Measurements from ENCODE around the gene TF. TPM values are rescaled to one million over a fixed set of nuclear protein-coding genes. Genes with fewer than 3 reads are reported as not detected.

The TF gene
- total RNA-seq, 1 donor from 2014 or later: 5.8 TPM

- intact Hi-C loops (cut with DNase I): no loop called here
- DNase-seq (ENCODE audit: low spot score): no peak
Measured at GRCh38 chr3:133745108-133745507, 1.1 kb upstream of the TF start.

DNA sequence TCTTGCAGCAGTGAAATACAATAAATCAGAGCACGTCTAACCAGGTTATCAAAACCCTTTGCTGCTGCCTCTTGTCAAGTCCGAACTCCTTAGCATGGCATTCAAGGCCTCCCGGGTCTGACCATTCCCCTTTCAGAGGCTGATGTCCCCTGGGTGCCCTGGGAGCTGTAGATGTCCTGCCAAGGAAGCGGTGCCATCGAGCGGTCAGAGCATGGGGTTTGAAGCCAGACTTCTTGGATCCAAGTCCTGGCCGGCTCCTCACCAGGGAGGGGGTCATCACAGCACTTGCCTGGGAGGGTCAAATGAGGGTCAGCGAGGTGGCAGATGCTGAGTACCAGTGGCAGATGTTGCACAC, 496 bp downstream of the TF start:
- DNase-seq (ENCODE audit: low spot score): no peak
- intact Hi-C loops (cut with DNase I): no loop called here

GRCh38 chr3:133747373-133747772, 1.2 kb downstream of the TF start:
- intact Hi-C loops (cut with DNase I): no loop called here

GRCh38 chr3:133747907-133748639, 1.9 kb downstream of the TF start:
- DNase-seq (ENCODE audit: low spot score): no peak
- intact Hi-C loops (cut with DNase I): no loop called here

More at GRCh38 chr3:133747373-133747772, 1.2 kb downstream of the TF start:
- DNase-seq (ENCODE audit: low spot score): no peak

DNA sequence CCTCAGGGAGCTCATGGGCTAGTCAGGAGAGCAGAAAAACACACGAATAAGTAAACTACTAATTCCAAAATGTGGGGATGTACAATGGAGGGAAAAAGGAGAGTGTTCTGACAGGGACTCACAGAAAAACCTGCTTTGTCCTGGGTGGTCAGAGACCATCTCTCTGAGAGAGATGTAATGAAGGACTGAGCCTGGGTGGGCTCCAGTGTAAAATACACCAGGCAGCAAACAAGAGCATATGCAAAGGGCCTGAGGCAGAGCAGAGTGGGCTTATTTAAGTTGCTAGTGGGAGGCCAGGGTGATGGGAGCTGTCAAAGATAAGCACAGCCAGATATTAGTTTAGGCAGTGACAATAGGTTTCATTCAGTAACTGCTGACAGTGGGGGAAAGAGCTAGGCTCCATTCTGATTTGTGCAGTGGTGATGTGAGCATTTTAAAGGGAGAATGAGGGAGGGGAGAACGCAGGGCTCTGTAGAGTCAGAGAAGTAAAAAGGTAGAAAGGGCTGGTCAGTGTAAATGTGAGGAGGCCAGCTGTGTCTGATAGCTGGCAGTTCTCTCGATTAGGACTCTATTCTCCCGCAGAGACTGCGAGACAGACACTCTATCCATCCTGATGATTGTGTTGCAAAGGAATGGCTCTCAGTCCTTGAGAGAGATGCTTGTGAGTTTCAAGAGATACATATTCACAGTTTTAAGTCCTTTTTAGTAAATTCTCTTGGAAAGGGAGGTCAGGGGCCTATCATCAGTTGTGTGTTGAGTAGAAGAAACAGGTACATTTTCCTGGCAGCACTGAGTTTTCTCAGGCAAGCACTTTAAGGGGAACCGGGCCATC, 3.5 kb downstream of the TF start:
- no peak for DNase-seq (ENCODE audit: low spot score)
- intact Hi-C loops (cut with DNase I): no loop called here

DNA sequence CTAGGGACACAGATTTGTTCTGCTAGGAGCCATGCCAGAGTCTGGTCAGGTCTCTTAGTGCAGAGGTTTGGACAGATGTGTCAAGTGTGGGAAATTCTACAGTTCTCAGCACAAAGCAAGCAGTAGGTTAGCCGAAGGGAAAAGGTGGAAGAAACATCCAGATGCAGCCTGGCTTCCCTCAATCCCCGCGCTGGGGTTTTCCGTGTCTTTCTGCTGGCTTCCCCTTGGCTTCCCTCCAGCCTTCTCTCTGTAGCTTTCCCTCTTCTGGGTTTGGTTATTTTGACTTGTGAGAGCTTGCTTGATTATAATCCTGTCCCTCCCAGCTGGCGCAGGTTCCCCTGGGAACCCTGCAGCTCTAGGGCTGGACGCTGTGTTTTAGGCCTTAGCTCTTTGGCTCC, 4.1 kb downstream of the TF start:
- DNase-seq (ENCODE audit: low spot score): no peak
- intact Hi-C loops (cut with DNase I): no loop called here

- intact Hi-C loops (cut with DNase I): no loop called here
- DNase-seq (ENCODE audit: low spot score): no peak
Measured at GRCh38 chr3:133753107-133753778, 7.0 kb downstream of the TF start.

DNA sequence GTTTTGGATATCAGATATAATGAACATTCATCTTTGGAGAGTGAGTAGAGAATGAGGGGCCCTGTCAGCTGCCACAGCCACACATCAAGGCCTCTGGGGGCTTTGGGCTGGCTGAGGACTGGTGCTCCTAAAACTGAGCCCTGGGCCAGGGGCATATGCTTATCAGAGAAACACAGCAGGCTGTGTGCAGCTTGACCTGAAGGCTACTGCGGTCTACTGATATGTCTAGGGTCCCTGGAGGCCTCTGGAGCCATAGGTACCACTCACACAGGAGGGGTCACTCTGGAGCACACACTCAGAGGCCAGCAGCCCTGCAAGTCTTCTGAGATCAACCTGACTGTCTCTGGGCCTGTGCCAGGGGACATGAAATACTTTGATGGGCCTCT, 7.6 kb downstream of the TF start:
- DNase-seq (ENCODE audit: low spot score): no peak
- intact Hi-C loops (cut with DNase I): no loop called here

GRCh38 chr3:133754455-133754854, 8.3 kb downstream of the TF start:
- DNase-seq (ENCODE audit: low spot score): no peak
- intact Hi-C loops (cut with DNase I): no loop called here

DNA sequence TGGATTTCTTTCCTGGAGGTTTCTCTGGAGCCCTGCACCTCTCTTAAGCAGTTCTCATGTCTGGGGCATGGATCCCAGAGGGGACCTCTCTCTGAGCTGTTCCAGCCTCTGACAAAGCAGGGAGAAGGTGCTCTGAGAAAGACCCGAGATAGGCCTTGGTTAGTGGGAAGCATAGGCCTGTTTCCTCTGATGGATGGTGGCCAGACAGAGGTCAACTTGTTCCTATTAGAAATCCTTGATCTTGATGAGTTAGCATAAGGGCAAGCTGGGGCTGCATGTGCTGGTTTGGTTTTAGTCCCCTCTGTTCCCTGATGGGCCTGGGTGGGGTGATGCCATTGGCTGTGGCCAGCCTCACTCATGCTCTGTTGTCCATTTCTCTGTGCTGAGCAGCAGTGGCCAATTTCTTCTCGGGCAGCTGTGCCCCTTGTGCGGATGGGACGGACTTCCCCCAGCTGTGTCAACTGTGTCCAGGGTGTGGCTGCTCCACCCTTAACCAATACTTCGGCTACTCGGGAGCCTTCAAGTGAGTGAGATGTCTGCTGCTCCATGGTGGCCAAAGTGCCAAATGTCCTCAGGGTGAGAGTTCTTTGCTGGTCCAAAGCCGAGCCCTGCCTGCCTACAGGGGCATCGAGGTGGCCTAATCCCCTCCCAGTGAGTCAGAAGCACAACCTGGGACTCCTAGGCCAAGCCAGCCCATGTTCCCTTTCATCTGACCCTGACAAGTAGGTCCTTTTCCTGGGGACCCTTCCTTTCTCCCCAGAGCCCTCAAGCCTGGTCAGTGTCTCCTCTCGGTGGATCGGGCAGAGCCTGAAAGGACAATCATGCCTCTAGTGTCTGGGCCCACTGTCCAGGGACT, 9.0 kb downstream of the TF start:
- intact Hi-C loops (cut with DNase I): no loop called here
- DNase-seq (ENCODE audit: low spot score): no peak

GRCh38 chr3:133756716-133757694, 10.8 kb downstream of the TF start:
- DNase-seq (ENCODE audit: low spot score): no peak
- intact Hi-C loops (cut with DNase I): no loop called here

GRCh38 chr3:133757701-133758567, 11.7 kb downstream of the TF start:
- DNase-seq (ENCODE audit: low spot score): no peak
- intact Hi-C loops (cut with DNase I): no loop called here

DNA sequence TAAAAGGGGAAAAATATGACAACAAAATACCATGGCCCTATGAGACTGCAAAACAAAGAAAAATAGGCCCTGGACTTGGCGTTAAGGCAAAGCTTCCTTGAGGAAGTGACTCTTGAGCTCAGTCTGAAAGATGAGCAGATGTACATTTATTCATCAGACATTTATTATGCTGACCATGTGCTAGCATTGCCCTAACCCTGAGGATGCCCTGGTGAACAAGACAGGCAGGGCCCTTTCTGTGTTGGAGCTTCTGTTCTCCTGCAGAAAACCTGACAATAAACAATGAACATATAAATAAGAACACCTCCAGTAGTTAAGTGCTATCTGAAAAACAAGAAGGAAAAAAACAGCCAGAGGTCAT, 12.4 kb downstream of the TF start:
- intact Hi-C loops (cut with DNase I): no loop called here
- no peak for DNase-seq (ENCODE audit: low spot score)

- no peak for DNase-seq (ENCODE audit: low spot score)
- intact Hi-C loops (cut with DNase I): no loop called here
Measured at GRCh38 chr3:133758964-133759739, 13.0 kb downstream of the TF start.

- intact Hi-C loops (cut with DNase I): no loop called here
Measured at GRCh38 chr3:133759740-133760305, 13.6 kb downstream of the TF start.

GRCh38 chr3:133760916-133761315, 14.7 kb downstream of the TF start:
- intact Hi-C loops (cut with DNase I): no loop called here
- DNase-seq (ENCODE audit: low spot score): no peak

More at GRCh38 chr3:133759740-133760305, 13.6 kb downstream of the TF start:
- DNase-seq (ENCODE audit: low spot score): no peak

Measured in cardiac septum (tissue), 1 donor.